Body of pancreas (tissue), 4 donors: ENCODE data around the gene RXRG. TPM values are rescaled to one million over a fixed set of nuclear protein-coding genes. Genes with fewer than 3 reads are reported as not detected.
A peak's percentile ranks its signal among the peaks of the same experiment; 100 is the strongest.

Source experiments
- ATAC-seq: fragments of 150-250 bp; one replicate; pipeline ENCODE4 v1.9.1; 2016
- DNase-seq, 4 donors: peaks; one replicate each; pipeline ENCODE4 v3.0.0-alpha.2; 2019
- H3K27ac ChIP-seq, 4 donors: fragments of 200-600 bp; sonication (generic); 1 replicate in 3 of 4; 2 replicates in 1 of 4; pipeline versions ENCODE4 v1.5.1 to v1.6.1; 2016 to 2019; ENCODE audit warnings: mild to moderate bottlenecking in 1 of 4, mixed read lengths in 1 of 4, moderate library complexity in 1 of 4
- H3K27me3 ChIP-seq, 2 donors: fragments of 200-600 bp; sonication (generic); one replicate each; pipeline ENCODE4 v1.6.0; 2016; ENCODE audit warnings: mild to moderate bottlenecking in 1 of 2
- H3K36me3 ChIP-seq, 2 donors: fragments of 200-600 bp; sonication (generic); replicated peaks in 1 of 2; 2 replicates each; pipeline ENCODE4 v1.5.1; 2016; ENCODE audit warnings: low read depth in 2 of 2; ENCODE audit not compliant: insufficient read depth in 1 of 2
- H3K4me1 ChIP-seq: fragments of 200-600 bp; sonication (generic); one replicate; pipeline ENCODE4 v1.6.0; 2016
- H3K4me3 ChIP-seq, 2 donors: fragments of 200-600 bp; sonication (generic); 1 replicate in 1 of 2; 2 replicates in 1 of 2; pipeline ENCODE4 v1.5.1; 2016 to 2019
- H3K9me3 ChIP-seq, 3 donors: fragments of 200-600 bp; sonication (generic); 1 replicate in 2 of 3; 2 replicates in 1 of 3; pipeline ENCODE4 v1.5.1; 2016
- CTCF ChIP-seq, 7 experiments: fragments of 450-650 bp in 4 of 7; fragments of 200-600 bp in 3 of 7; sonication (generic) in 3 of 7; IDR thresholded peaks; one replicate each; pipeline ENCODE4 v1.5.1; 2016 to 2019; ENCODE audit warnings: antibody characterized with exemption in 7 of 7
- POLR2A ChIP-seq, 3 donors: fragments of 450-650 bp; IDR thresholded peaks; one replicate each; pipeline ENCODE4 v1.6.1; 2016; ENCODE audit warnings: antibody characterized with exemption in 3 of 3, mild to moderate bottlenecking in 2 of 3
- WGBS, 2 donors: methylation state at CpG; one replicate each; pipeline ENCODE4 v1.1.5; 2017; 5-methylcytosine and 5-hydroxymethylcytosine counted together
- intact Hi-C: fragments of 100-400 bp; cut with DNase I; formaldehyde crosslinking; loops from one replicate; pipeline ENCODE4 v1.15.1; 2023
- total RNA-seq, 2 donors: library from RNA; depleted of rRNA; stranded (reverse); fragments of >200 nt; gene quantifications; one replicate each; pipeline ENCODE4 v1.1.0, GENCODE V29; 2016

The RXRG gene
- total RNA-seq, 2 donors from 2014 or later: 2.6 TPM; not detected in 1

GRCh38 chr1:165403835-165404482 lies 41.0 kb downstream of the RXRG start:
- Histone ChIP-seq H3K36me3 (no peaks in the 10 kb centered on the region), H3K27me3 (no peaks in the 10 kb centered on the region), H3K27ac (no peak overlapping the region), H3K4me1 (no peaks in the 10 kb centered on the region), H3K9me3 (no peaks in the 10 kb centered on the region), H3K4me3 (no peak overlapping the region)
- peak in 6 of 7 experiments; percentile 22 to 62 (median 53) for TF ChIP-seq CTCF (IDR thresholded peaks at IDR 0.05)
- no peak for TF ChIP-seq POLR2A (IDR thresholded peaks at IDR 0.05)
- DNase-seq (peak; percentile 25 to 39 (median 32)), ATAC-seq (no peak)
- intact Hi-C loops: loop anchor here (5.0 to 10.0 kb wide), 2 partner anchors 183 to 511 kb away; no protein-coding TSS in a partner anchor
- WGBS, 2 donors: 32 to 50% methylated on average over 2 to 3 of the region's 3 CpGs

GRCh38 chr1:165402517-165403111 lies 42.3 kb downstream of the RXRG start:
- TF ChIP-seq CTCF (IDR thresholded peaks at IDR 0.05): no peak
- WGBS, 2 donors: 64 to 68% methylated on average over 4 of the region's 4 CpGs
- H3K27me3 ChIP-seq: no peaks in the 10 kb centered on the region
- no peak for ATAC-seq
- H3K4me3 ChIP-seq: no peak overlapping the region
- no peaks in the 10 kb centered on the region for H3K4me1 ChIP-seq
- H3K27ac ChIP-seq: no peak overlapping the region
- no peaks in the 10 kb centered on the region for H3K36me3 ChIP-seq
- intact Hi-C loops: loop anchor here (5.0 to 10.0 kb wide), 2 partner anchors 185 to 512 kb away; no protein-coding TSS in a partner anchor
- H3K9me3 ChIP-seq: no peaks in the 10 kb centered on the region
- DNase-seq: no peak

GRCh38 chr1:165397944-165398343 lies 47.0 kb downstream of the RXRG start:
- 33 to 43% methylated on average over 4 of the region's 4 CpGs for WGBS, 2 donors
- H3K27me3 ChIP-seq: no peaks in the 10 kb centered on the region
- DNase-seq: peak in 2 of 4 donors; percentile 17 to 39
- ATAC-seq: peak; percentile 42
- no peaks in the 10 kb centered on the region for H3K9me3 ChIP-seq
- H3K4me3 ChIP-seq: no peak overlapping the region
- TF ChIP-seq CTCF (IDR thresholded peaks at IDR 0.05) (no peak), POLR2A (IDR thresholded peaks at IDR 0.05) (no peak)
- H3K27ac ChIP-seq: no peak overlapping the region
- H3K4me1 ChIP-seq: peaks cover 4% of the 10 kb centered on the region
- intact Hi-C loops: no loop called here
- no peaks in the 10 kb centered on the region for H3K36me3 ChIP-seq

- DNase-seq (no peak), ATAC-seq (no peak)
- no peak for TF ChIP-seq POLR2A (IDR thresholded peaks at IDR 0.05)
- no peak for TF ChIP-seq CTCF (IDR thresholded peaks at IDR 0.05)
- Histone ChIP-seq H3K36me3 (no peaks in the 10 kb centered on the region), H3K9me3 (no peaks in the 10 kb centered on the region), H3K4me1 (peaks cover 5% of the 10 kb centered on the region), H3K27ac (no peak overlapping the region), H3K4me3 (no peak overlapping the region), H3K27me3 (no peaks in the 10 kb centered on the region)
- intact Hi-C loops: no loop called here
- whole genome bisulfite sequencing, 2 donors: 79 to 84% methylated on average over 4 of the region's 4 CpGs
These were observed 49.0 kb downstream of the RXRG start for GRCh38 chr1:165395901-165396300.

GRCh38 chr1:165395478-165395877 lies 49.4 kb downstream of the RXRG start:
- Histone ChIP-seq H3K4me3 (no peak overlapping the region), H3K9me3 (no peaks in the 10 kb centered on the region), H3K4me1 (peaks cover 5% of the 10 kb centered on the region), H3K27ac (no peak overlapping the region), H3K36me3 (no peaks in the 10 kb centered on the region), H3K27me3 (no peaks in the 10 kb centered on the region)
- intact Hi-C loops: no loop called here
- DNase-seq (no peak), ATAC-seq (no peak)
- no peak for TF ChIP-seq CTCF (IDR thresholded peaks at IDR 0.05)
- TF ChIP-seq POLR2A (IDR thresholded peaks at IDR 0.05): no peak
